Smooth muscle cell (in vitro differentiated cells): ENCODE measurements around the gene WARS2. TPM values are rescaled to one million over a fixed set of nuclear protein-coding genes. Genes with fewer than 3 reads are reported as not detected.

ENCODE experiments used
- DNase-seq: peaks from one replicate; lab custom pipeline; 2025; ENCODE audit not compliant: unreplicated experiment; lab: John Stamatoyannopoulos, UW
- H2AFZ ChIP-seq: fragments of 200-600 bp; sonication (generic); 2 replicates; pipeline ENCODE4 v1.6.0; 2016; ENCODE audit warnings: antibody characterized with exemption, low read depth, mild to moderate bottlenecking
- H3F3A ChIP-seq: fragments of 200-600 bp; sonication (generic); 2 replicates; pipeline ENCODE4 v1.6.0; 2017; ENCODE audit warnings: antibody characterized with exemption, low read depth
- H3K27ac ChIP-seq: fragments of 200-600 bp; sonication (generic); 2 replicates; pipeline ENCODE4 v1.5.1; 2016; ENCODE audit warnings: low read depth, mild to moderate bottlenecking
- H3K27me3 ChIP-seq: fragments of 200-600 bp; sonication (generic); 2 replicates; pipeline ENCODE4 v1.6.1; 2016; ENCODE audit warnings: low read depth, mild to moderate bottlenecking
- H3K36me3 ChIP-seq: fragments of 200-600 bp; sonication (generic); 2 replicates; pipeline ENCODE4 v1.5.1; 2016; ENCODE audit warnings: low read depth
- H3K4me1 ChIP-seq: fragments of 200-600 bp; sonication (generic); 2 replicates; pipeline ENCODE4 v1.5.1; 2016; ENCODE audit warnings: low read depth
- H3K4me2 ChIP-seq: fragments of 200-600 bp; sonication (generic); 2 replicates; pipeline ENCODE4 v1.6.0; 2016; ENCODE audit warnings: mild to moderate bottlenecking
- H3K4me3 ChIP-seq: fragments of 200-600 bp; sonication (generic); 2 replicates; pipeline ENCODE4 v1.5.1; 2016; ENCODE audit warnings: mild to moderate bottlenecking
- H3K79me2 ChIP-seq: fragments of 200-600 bp; sonication (generic); 2 replicates; pipeline ENCODE4 v1.6.0; 2016; ENCODE audit warnings: low read depth, mild to moderate bottlenecking
- H3K9ac ChIP-seq: fragments of 200-600 bp; sonication (generic); 2 replicates; pipeline ENCODE4 v1.6.0; 2016; ENCODE audit warnings: low read depth
- H3K9me3 ChIP-seq: fragments of 200-600 bp; sonication (generic); replicated peaks from 2 replicates; pipeline ENCODE4 v1.5.1; 2016; ENCODE audit warnings: low read depth
- H4K20me1 ChIP-seq: fragments of 200-600 bp; sonication (generic); 2 replicates; pipeline ENCODE4 v1.6.0; 2016; ENCODE audit warnings: low read depth
- CTCF ChIP-seq: fragments of 200-600 bp; sonication (generic); IDR thresholded peaks from 2 replicates; pipeline ENCODE4 v1.5.1; 2017; ENCODE audit warnings: borderline replicate concordance, mild to moderate bottlenecking, antibody characterized with exemption; ENCODE audit not compliant: insufficient read depth, poor library complexity, severe bottlenecking
- WGBS: methylation state at CpG from one replicate; pipeline ENCODE4 v1.1.7; 2016; ENCODE audit warnings: low lambda C conversion rate; 5-methylcytosine and 5-hydroxymethylcytosine counted together
- polyA plus RNA-seq: library from polyadenylated mRNA; unstranded; fragments of >200 nt; fragmentation: Nextera tagmentation; extraction: Ambion mirVana; gene quantifications from 2 replicates; pipeline ENCODE4 v1.2.1, GENCODE V29; 2016
- total RNA-seq: library from RNA; depleted of rRNA; stranded (reverse); fragments of >200 nt; gene quantifications from 2 replicates; pipeline ENCODE4 v1.2.3, GENCODE V29; 2014

The WARS2 gene
- total and polyA plus RNA-seq, 2 experiments from 2014 or later: 5.9 to 9.6 TPM

GRCh38 chr1:119005724-119006405 is 134.6 kb downstream of the WARS2 start:
- no peak for DNase-seq
- no peak overlapping the region for H3K9ac ChIP-seq
- H3K4me3 ChIP-seq: no peak overlapping the region
- WGBS: 49% methylated on average over 17 of the region's 17 CpGs
- H3K27ac ChIP-seq: no peak overlapping the region
- no peaks in the 10 kb centered on the region for H3K9me3 ChIP-seq
- TF ChIP-seq CTCF: no peak
- no peaks in the 10 kb centered on the region for H4K20me1 ChIP-seq
- no peaks in the 10 kb centered on the region for H3K79me2 ChIP-seq
- peaks cover 73% of the 10 kb centered on the region for H3K27me3 ChIP-seq
- H3K4me1 ChIP-seq: no peaks in the 10 kb centered on the region
- H3K36me3 ChIP-seq: no peaks in the 10 kb centered on the region
- no peaks in the 10 kb centered on the region for H3F3A ChIP-seq
- no peak overlapping the region for H2AFZ ChIP-seq
- H3K4me2 ChIP-seq: no peak overlapping the region

- H3K9me3 ChIP-seq: no peaks in the 10 kb centered on the region
- WGBS: 91% methylated on average over 2 of the region's 2 CpGs
- no peaks in the 10 kb centered on the region for H3K79me2 ChIP-seq
Measured at GRCh38 chr1:119004781-119005180, 135.7 kb downstream of the WARS2 start.

GRCh38 chr1:119004129-119004527 is 136.3 kb downstream of the WARS2 start:
- H4K20me1 ChIP-seq: no peaks in the 10 kb centered on the region
- H3K9ac ChIP-seq: no peak overlapping the region
- no peak overlapping the region for H2AFZ ChIP-seq
- no peaks in the 10 kb centered on the region for H3K4me1 ChIP-seq
- no peaks in the 10 kb centered on the region for H3K79me2 ChIP-seq
- no peak overlapping the region for H3K4me3 ChIP-seq
- DNase-seq: no peak
- no peaks in the 10 kb centered on the region for H3F3A ChIP-seq
- no peak for TF ChIP-seq CTCF
- H3K9me3 ChIP-seq: no peaks in the 10 kb centered on the region
- H3K4me2 ChIP-seq: no peak overlapping the region
- peaks cover 89% of the 10 kb centered on the region for H3K27me3 ChIP-seq
- no peak overlapping the region for H3K27ac ChIP-seq
- 66% methylated on average over 5 of the region's 5 CpGs for WGBS
- H3K36me3 ChIP-seq: no peaks in the 10 kb centered on the region

More at GRCh38 chr1:119004781-119005180, 135.7 kb downstream of the WARS2 start:
- no peak for DNase-seq
- Histone ChIP-seq H3K36me3 (no peaks in the 10 kb centered on the region), H3K4me2 (no peak overlapping the region), H3K4me3 (no peak overlapping the region), H3K27ac (no peak overlapping the region), H3K27me3 (peaks cover 82% of the 10 kb centered on the region), H2AFZ (no peak overlapping the region), H3F3A (no peaks in the 10 kb centered on the region), H3K9ac (no peak overlapping the region), H3K4me1 (no peaks in the 10 kb centered on the region), H4K20me1 (no peaks in the 10 kb centered on the region)
- TF ChIP-seq CTCF: no peak
